ENCODE measurements around the gene ERICH4.
"Not testable (repeated sequence)": the region's sequence is repeated elsewhere in the genome, so short reads cannot be mapped to it uniquely, and the experiment has no call there.

The ERICH4 gene

DNA sequence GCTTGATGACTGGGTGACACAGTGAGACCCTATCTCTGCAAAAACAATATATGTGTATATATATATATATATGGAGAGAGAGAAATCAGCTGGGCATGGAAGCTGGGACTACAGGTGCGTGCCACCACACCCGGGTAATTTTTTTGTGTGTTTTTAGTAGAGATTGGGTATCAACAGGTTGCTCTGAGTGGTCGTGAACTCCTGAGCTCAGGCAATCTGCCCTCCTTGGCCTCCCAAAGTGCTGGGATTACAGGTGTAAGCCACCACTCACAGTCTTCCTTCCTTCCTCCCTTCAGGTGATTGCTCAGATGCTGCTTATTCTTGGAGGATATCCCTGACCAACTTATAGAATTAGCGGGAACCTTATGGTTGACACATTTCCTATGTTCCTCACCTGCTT, 41.9 kb downstream of the ERICH4 start:
- peaks cover 2% of the 10 kb centered on the region for H3K9me3 ChIP-seq (ENCODE audit: low read length)
- peaks cover 17% of the 10 kb centered on the region for H3K27me3 ChIP-seq (ENCODE audit: insufficient read depth, low read length)
- H3K36me3 ChIP-seq (ENCODE audit: insufficient read depth, low read length), result no peaks in the 10 kb centered on the region
- no peaks in the 10 kb centered on the region for H3K4me1 ChIP-seq (ENCODE audit: insufficient read depth, low read length)
- no peak overlapping the region for H2AFZ ChIP-seq (ENCODE audit: low read depth, low read length)
- no peak overlapping the region for H3K4me3 ChIP-seq (ENCODE audit: low read length)

DNA sequence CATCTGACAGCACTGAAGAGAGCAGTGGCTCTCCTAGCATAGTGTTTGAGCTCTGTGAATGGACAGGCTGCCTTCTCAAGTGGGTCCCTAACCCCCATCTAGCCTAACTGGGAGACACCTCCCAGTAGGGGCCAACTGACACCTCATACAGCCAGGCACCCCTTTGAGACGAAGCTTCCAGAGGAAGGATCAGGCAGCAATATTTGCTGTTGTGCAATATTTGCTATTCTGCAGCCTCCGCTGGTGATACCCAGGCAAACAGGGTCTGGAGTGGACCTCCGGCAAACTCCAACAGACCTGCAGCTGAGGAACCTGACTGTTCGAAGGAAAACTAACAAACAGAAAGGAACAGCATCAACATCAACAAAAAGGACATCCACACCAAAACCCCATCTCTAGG, 44.0 kb downstream of the ERICH4 start:
- not testable (repeated sequence) for H3K36me3 ChIP-seq (ENCODE audit: insufficient read depth, low read length); H3K4me1 ChIP-seq (ENCODE audit: insufficient read depth, low read length)
- H3K27me3 ChIP-seq (ENCODE audit: insufficient read depth, low read length), result peaks cover 10% of the 10 kb centered on the region

DNA sequence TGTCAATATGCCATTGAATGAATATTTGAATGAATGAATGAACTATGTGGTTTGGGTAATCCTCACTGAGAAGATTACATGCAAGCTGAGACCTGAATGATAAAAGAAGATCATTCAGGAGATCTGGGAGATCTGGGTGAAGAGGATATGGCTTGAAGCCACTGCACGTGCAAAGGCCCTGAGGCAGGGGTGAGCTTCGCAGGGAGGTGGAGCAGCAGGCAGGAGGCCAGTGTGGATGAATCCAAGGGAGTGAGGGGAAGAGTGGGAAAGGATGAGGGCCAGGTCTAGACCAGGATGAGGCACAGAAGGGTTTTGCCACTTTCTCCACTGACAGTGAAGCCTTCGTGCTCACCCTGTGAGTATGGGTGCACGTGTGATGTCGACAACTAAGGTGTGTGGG, 49.9 kb downstream of the ERICH4 start:
- Histone ChIP-seq H2AFZ (ENCODE audit: low read depth, low read length) (no peak overlapping the region), H3K4me1 (ENCODE audit: insufficient read depth, low read length) (no peaks in the 10 kb centered on the region), H3K9me3 (ENCODE audit: low read length) (no peaks in the 10 kb centered on the region), H3K27me3 (ENCODE audit: insufficient read depth, low read length) (peaks cover 4% of the 10 kb centered on the region), H3K36me3 (ENCODE audit: insufficient read depth, low read length) (no peaks in the 10 kb centered on the region), H3K4me3 (ENCODE audit: low read length) (no peak overlapping the region)

More for the DNA sequence above, 44.0 kb downstream of the ERICH4 start:
- not testable (repeated sequence) for H3K4me3 ChIP-seq (ENCODE audit: low read length); H2AFZ ChIP-seq (ENCODE audit: low read depth, low read length); H3K9me3 ChIP-seq (ENCODE audit: low read length)

Data from neuron (in vitro differentiated cells).